Measurements from ENCODE around the gene SREK1. TPM values are rescaled to one million over a fixed set of nuclear protein-coding genes. Genes with fewer than 3 reads are reported as not detected.

Gene SREK1
- total RNA-seq, 4 donors from 2014 or later = 29.9 to 51.9 (median 44.9) TPM

DNA sequence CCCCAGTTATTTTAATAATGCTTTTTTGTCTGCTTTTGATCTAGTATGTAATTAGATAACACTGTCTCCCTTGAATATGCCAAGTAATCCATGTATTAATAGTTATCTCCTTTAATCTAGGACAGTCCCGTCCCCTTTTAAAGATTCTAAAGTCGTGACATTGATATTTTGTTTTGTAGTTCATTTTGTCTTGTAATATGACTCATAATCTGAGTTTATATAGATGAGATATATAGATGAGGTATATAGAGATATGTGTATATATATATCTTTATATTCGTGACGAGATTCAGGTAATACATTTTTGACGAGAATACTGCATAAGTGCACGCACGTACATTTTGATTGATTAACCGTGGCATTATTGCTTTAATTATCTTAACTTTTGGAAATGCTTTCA, 1.6 kb downstream of the SREK1 start:
- intact Hi-C loops (cut with DNase I) = loop anchor here (2.0 kb wide), 1 partner anchor 221 kb away; no protein-coding TSS in a partner anchor
- peaks cover 28 to 57% (median 51%) of the 10 kb centered on the region in 4 donors for H3K4me1 ChIP-seq
- TF ChIP-seq POLR2AphosphoS5 (IDR thresholded peaks at IDR 0.05) (no peak), POLR2A (IDR thresholded peaks at IDR 0.05; ENCODE audit: low read depth) (no peak), EP300 (IDR thresholded peaks at IDR 0.05) (no peak)
- TF ChIP-seq, protein P1, sequence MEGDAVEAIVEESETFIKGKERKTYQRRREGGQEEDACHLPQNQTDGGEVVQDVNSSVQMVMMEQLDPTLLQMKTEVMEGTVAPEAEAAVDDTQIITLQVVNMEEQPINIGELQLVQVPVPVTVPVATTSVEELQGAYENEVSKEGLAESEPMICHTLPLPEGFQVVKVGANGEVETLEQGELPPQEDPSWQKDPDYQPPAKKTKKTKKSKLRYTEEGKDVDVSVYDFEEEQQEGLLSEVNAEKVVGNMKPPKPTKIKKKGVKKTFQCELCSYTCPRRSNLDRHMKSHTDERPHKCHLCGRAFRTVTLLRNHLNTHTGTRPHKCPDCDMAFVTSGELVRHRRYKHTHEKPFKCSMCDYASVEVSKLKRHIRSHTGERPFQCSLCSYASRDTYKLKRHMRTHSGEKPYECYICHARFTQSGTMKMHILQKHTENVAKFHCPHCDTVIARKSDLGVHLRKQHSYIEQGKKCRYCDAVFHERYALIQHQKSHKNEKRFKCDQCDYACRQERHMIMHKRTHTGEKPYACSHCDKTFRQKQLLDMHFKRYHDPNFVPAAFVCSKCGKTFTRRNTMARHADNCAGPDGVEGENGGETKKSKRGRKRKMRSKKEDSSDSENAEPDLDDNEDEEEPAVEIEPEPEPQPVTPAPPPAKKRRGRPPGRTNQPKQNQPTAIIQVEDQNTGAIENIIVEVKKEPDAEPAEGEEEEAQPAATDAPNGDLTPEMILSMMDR (IDR thresholded peaks at IDR 0.05) = no peak
- no peaks in the 10 kb centered on the region for H3K27me3 ChIP-seq
- H3K9me3 ChIP-seq = no peaks in the 10 kb centered on the region
- DNase-seq (ENCODE audit: extremely low spot score) = no peak
- WGBS = 39% methylated on average over 8 of the region's 8 CpGs
- peak overlapping the region; percentile 95 to 99 (median 98) for H3K27ac ChIP-seq (replicated peaks in 1 of 4)
- H3K36me3 ChIP-seq = no peaks in the 10 kb centered on the region
- peak overlapping the region; percentile 74 to 87 (median 84) for H3K4me3 ChIP-seq

DNA sequence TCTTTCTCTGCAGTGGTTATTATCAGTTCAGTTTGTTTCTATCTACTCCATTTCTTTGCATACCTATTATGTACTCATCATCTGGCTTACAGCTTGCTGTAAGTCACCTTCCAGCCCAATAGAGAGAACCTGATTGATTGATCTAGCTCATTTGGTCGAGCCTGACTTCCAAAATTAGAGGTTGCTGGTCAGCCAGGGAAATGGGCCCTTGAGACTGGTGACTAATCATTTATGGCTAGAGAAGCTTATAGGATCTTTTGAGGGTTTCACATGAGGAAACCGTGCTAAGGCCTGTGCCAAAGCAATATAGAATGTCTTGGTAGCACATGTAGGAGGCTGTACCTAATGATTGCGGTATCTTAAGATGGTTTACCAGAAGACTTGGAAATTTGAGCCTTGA, 5.8 kb downstream of the SREK1 start:
- Histone ChIP-seq H3K36me3 (no peaks in the 10 kb centered on the region), H3K4me1 (peaks cover 33 to 64% (median 49%) of the 10 kb centered on the region in 4 donors), H3K27ac (replicated peaks in 1 of 4) (no peak overlapping the region), H3K4me3 (no peak overlapping the region), H3K9me3 (no peaks in the 10 kb centered on the region), H3K27me3 (no peaks in the 10 kb centered on the region)
- TF ChIP-seq, protein P1 (IDR thresholded peaks at IDR 0.05) = no peak
- DNase-seq (ENCODE audit: extremely low spot score) = no peak
- intact Hi-C loops (cut with DNase I) = no loop called here
- 91% methylated on average over 3 of the region's 3 CpGs for WGBS

DNA sequence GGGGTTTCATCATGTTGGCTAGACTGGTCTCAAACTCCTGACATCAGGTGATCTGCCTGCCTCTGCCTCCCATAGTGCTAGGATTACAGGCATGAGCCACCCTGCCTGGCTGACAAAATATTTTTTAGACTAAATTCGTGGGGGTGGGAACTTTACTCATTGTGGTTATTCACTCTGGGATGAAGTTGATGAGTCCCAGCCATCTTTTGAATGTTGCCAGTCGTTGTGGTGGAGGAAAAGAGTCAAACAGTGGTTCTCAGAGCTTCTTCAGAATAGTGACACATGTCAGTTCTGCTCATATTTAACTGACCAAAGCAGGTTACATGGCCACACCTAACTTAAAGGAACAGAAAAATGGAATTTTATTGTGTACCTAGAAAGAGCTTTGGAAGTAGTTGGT, 6.9 kb downstream of the SREK1 start:
- no peak for DNase-seq (ENCODE audit: extremely low spot score)
- Histone ChIP-seq H3K9me3 (no peaks in the 10 kb centered on the region), H3K4me3 (no peak overlapping the region), H3K4me1 (peaks cover 33 to 56% (median 41%) of the 10 kb centered on the region in 4 donors), H3K27me3 (no peaks in the 10 kb centered on the region), H3K36me3 (peaks cover 0 to 8% (median 0%) of the 10 kb centered on the region in 4 donors), H3K27ac (replicated peaks in 1 of 4) (no peak overlapping the region)
- intact Hi-C loops (cut with DNase I) = no loop called here
- 90% methylated on average over 2 of the region's 2 CpGs for WGBS
- TF ChIP-seq POLR2A (IDR thresholded peaks at IDR 0.05; ENCODE audit: low read depth) (no peak), POLR2AphosphoS5 (IDR thresholded peaks at IDR 0.05) (no peak), EP300 (IDR thresholded peaks at IDR 0.05) (no peak)
- TF ChIP-seq, protein P1 (IDR thresholded peaks at IDR 0.05) = no peak

DNA sequence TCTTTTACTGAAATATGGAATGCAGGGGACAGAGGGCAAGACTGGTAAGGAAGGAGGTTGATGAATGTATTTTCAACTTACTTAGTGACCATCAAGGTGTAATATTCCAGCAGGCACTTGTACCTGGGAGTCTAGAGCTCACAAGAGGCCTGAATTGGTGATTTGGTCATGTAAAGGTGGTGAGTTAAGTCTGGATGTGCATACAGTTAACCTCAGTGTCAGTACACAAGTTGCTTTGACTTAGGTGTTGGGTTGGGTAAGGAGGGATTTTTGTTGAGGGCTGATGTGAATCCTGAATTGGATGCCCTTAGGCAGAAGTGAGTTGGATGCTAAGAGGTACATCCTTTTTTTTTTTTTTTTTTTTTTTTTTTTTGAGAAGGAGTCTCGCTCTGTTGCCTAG, 7.4 kb downstream of the SREK1 start:
- H3K27me3 ChIP-seq = no peaks in the 10 kb centered on the region
- no peak overlapping the region for H3K27ac ChIP-seq (replicated peaks in 1 of 4)
- H3K4me1 ChIP-seq = peaks cover 31 to 51% (median 37%) of the 10 kb centered on the region in 4 donors
- no peak for DNase-seq (ENCODE audit: extremely low spot score)
- TF ChIP-seq, protein P1 (IDR thresholded peaks at IDR 0.05) = no peak
- no peak for TF ChIP-seq POLR2A (IDR thresholded peaks at IDR 0.05; ENCODE audit: low read depth)
- no peak for TF ChIP-seq POLR2AphosphoS5 (IDR thresholded peaks at IDR 0.05)
- TF ChIP-seq EP300 (IDR thresholded peaks at IDR 0.05) = no peak
- intact Hi-C loops (cut with DNase I) = no loop called here
- H3K9me3 ChIP-seq = no peaks in the 10 kb centered on the region
- H3K36me3 ChIP-seq = peaks cover 0 to 10% (median 0%) of the 10 kb centered on the region in 4 donors
- whole genome bisulfite sequencing = 86% methylated on average over 1 of the region's 1 CpG
- no peak overlapping the region for H3K4me3 ChIP-seq

DNA sequence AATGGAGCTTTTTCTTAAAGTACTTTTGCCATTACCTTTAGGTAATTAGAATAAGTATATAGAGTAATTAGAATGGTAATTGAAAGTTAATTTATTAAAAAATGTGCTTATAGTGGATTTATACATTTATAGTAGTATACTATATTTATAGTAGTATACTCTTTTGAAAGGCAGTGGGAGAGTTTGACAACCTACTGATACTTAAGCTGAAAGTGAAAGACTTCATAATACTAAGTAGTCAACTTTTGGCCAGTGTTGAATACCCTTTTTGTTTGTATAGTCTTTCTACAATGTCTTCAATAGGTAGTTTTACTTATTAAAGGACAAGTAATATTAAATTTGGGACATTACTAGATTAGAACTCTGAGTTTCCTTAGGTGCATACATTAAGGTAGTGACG, 12.9 kb downstream of the SREK1 start:
- intact Hi-C loops (cut with DNase I) = no loop called here
- Histone ChIP-seq H3K4me1 (peaks cover 0 to 10% (median 5%) of the 10 kb centered on the region in 4 donors), H3K36me3 (peaks cover 13 to 44% (median 26%) of the 10 kb centered on the region in 4 donors), H3K9me3 (no peaks in the 10 kb centered on the region), H3K4me3 (no peak overlapping the region), H3K27ac (replicated peaks in 1 of 4) (no peak overlapping the region), H3K27me3 (no peaks in the 10 kb centered on the region)
- 96% methylated on average over 1 of the region's 1 CpG for WGBS
- TF ChIP-seq POLR2A (IDR thresholded peaks at IDR 0.05; ENCODE audit: low read depth) = no peak
- TF ChIP-seq POLR2AphosphoS5 (IDR thresholded peaks at IDR 0.05) = no peak
- no peak for TF ChIP-seq EP300 (IDR thresholded peaks at IDR 0.05)
- TF ChIP-seq, protein P1 (IDR thresholded peaks at IDR 0.05) = no peak
- no peak for DNase-seq (ENCODE audit: extremely low spot score)

Data from esophagus muscularis mucosa (tissue), 4 donors.